Stimulated activated CD8-positive, alpha-beta memory T cell treated with anti-CD3 and anti-CD28 coated beads, Interleukin-12 subunit alpha, Interleukin-12 subunit beta, amount 100 ng/mL, for 24 hours (primary cell): Measurements from ENCODE around the gene SENP8.

Experiments
- DNase-seq: peaks from one replicate; pipeline ENCODE4 v3.0.0-alpha.2; 2020; ENCODE audit errors: extremely low read depth

SENP8 gene

DNA sequence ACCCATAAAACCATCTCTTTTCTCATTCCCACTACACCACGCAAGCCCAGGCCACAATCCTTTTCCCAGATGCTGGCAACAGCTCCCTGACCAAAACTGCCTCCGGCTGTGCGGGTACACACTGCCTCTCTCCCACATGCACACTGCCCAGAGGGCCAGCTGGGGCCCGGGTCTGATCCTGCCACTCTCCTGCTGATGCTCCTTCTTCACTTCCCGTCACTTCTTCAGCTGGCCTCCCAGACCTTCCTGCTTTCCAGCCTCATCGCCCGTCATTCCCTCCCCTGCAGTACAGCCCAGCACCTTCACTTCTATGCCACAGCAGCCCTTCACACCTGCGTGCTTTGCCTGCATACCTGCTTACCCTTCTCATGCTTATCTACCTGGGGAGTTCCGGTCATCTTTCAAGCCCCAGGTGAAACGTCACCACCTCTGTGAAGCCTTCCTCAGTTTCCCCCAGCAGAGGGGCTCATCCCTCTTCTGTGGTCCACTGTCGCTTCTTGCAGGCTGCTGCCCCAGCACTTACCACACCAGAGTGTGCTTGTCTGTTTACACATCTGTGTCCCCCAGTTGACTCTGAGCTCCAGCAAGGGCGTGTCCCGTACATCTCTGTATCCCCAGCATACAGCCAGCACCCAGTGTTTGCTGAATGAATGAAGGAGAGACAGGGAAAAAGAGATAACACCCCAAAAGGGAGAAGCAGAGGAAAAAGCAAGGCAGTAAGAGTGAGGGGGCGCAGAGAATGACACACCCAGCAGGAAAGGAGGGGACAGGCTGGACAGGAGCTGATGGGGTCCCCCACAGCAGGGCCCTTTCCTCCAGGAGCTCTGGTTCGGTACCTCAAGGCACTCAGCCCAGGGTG lies 57.2 kb downstream of the SENP8 start:
- DNase-seq: no peak

DNA sequence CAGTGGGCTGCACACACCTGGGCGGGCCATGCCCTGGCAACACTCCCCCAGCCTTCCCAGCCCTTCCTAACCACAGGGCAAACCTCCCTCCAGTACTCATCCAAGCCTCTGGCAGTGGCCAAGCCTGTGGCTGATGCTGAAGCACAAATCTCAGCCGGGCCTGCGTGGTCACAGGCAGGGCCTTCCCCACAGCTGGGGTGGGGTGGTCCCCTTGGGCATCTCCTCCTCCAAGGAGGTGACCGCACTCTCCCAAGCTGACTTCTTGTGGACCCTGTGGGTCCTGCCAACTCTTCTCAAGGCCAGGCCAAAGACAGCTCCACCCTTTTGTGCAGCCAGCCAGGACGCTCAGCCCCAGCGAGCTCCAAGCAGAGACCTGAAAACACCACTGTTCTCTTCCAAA lies 58.0 kb downstream of the SENP8 start:
- DNase-seq: no peak

DNA sequence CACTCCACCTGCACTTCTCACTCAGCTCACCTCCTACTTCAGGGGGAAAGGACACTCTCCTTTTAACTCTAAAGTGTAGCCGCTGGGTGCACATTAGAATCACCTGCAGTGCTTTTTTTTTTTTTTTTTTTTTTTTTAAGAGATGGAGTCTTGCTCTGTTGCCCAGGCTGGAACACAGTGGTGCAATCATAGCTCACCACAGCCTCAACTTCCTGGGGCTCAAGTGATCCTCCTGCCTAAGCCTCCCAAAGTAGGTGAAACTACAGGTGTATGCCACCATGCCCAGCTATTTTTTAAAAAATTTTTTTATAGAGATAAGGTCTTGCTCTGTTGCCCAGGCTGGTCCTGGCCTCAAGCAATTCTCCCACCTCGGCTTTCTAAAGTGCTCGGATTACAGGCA lies 58.5 kb downstream of the SENP8 start:
- no peak for DNase-seq

DNA sequence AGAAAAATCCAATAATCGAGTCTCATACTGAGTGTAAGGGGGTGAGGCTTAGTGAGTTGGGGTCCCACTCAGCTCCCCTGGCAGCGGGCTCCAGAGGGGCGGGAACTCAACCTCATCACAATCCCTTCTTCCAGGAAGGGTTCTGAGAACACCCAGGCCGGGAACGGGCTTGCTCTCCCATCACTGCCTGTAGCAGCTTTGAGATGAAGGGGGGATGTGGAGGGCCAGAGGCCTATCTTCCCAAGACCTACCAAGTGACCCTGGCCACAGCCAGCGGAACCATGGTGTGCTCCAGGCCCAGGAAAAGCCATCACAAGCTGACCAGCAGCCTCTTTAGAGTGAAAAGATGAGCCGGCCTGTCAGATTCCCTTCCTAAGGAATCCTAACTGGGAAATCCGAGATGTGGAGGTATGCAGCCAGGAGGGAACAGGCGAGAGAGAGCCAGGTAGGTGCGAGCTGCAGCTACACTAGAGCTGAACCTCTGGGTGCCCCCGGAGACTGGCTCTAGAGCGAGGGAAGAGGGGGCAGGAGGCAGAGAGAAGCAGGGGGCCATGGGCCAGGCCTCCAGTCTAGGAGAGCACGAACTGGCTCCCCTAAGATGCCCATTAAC lies 60.9 kb downstream of the SENP8 start:
- no peak for DNase-seq

DNA sequence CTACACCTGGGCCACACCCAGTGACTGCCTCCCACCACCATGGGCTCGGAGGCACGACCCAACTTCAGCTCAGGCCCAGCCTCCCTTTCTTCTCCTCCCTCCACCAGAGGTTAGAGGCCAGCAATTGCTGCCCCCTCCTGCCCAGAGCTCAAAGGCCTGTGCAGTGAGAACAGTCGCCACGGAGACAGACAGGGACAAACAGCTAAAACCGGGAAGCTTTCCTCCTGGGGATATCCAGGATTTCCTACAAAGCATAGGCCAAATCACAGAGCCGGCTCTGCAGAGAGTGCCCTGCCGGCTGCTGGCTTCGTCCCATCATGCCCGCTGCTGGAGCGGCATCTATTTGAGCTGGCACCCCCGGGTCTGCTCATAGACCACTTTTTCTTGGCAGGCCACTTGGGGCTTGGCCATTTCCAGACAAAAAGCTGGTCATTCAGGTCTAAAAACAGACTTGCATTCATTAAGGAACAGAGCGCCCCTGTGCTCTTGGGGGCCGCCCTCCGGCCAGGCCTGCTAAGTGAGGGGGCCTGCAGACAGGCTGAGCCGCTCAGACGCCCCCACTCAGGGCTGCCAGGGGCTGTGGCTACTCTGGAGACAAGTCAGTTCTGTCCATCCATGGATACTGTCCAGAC lies 61.9 kb downstream of the SENP8 start:
- no peak for DNase-seq

DNA sequence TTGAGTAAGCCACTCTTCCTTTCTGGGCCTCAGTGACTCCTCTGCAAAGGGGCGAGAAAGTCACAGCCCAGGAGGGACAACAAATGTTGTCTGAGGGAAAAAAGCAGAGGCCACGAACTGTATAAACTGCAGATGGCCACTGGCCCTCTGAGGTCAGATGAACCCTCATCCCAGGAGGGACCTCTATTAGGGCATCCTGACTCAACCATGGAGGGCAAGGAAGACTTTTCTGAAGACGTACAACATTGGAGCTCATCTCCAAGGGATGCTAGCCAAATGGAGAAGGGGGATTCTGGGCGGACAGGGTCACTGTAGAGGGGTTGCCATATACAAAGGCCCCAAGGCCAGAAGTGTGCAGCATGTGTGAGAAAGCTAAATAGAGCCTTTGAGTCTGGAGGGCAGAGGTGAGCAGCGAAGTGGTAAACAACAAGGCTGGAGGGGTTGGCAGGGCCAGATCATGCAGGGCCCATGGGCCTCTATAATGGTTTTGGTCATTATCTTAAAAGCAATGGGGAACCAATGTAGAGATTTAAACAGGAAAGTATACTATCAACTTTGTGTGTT lies 62.6 kb downstream of the SENP8 start:
- no peak for DNase-seq

DNA sequence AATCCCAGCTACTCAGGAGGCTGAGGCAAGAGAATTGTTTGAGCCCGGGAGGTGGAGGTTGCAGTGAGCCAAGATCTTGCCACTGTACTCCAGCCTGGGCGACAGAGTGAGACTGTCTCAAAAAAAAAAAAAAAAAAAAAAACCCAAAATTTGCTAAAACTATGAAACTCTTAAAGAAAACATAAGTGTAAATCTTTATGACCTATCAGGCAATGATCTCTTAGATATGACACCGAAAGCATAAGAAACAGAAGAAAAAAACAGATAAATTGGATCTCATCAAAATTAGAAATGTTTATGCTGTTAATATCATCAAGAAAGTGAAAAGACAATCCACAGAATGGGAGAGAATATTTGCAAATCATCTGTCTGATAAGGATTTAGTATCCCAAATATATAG lies 64.0 kb downstream of the SENP8 start:
- no peak for DNase-seq

DNA sequence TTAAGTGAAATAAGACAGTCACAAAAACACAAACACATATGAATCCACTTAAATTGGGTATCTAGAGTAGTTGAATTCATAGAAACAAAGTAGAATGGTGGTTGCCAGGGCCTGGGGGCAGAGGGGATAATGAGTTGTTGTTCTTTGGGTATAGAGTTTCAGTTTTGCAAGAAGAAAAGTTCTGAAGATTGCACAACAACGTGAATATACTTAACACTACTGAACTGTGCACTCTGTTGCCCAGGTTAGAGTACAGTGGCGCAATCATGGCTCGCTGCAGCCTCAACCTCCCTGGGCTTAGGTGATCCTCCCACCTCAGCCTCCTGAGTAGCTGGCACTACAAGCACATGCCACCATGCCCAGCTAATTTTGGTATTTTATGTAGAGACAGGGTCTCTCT lies 64.5 kb downstream of the SENP8 start:
- DNase-seq: no peak

DNA sequence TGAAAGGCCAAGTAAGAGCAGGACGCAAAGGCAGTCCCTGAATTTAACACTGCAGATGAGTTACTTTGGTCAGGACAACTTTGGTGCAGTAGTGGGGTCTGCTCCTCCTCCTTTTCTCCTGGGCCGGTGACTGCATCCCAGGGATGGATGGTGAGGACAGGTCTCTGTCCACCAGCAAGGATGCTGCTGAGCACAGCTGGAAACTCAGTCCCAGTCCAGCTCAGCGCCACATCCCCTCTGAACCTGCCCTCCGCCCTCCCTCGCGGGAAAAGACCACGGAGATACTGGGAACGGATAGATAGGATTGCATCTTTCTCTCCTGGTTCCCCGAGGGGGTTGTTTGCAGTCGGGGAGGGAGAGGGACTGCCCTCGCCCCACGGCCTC lies 65.6 kb downstream of the SENP8 start:
- no peak for DNase-seq

DNA sequence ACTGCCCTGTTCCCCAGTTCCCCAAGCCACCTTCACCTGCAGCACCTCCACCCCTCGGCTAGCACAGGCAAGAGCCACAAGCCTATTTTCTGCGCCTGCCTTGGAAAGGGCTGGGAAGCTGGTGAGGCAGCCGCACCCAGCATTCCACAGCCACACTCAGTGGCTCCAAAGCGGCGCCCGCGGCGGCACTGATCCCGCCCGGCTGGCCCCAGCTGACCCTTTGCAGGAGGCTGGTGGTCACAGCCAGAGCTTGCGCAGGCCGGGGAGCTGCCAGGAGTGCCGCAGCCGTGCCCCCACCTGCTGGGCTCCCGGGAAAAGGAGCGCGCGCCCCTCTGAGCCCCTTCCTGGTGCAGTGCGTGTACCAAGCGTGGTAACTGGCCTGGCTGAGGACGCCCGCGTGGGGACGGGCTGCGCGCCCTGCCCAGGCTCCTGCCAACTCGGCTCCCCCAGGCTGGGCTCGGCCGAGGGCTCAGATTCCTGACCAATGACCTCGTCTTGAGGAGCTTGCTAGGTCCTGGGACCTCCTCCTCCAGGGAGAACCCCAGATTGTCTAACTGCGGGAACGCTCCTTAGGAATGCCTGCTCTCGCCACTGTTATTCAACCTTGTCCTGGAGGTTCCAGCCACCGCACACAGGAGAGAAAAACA lies 66.1 kb downstream of the SENP8 start:
- DNase-seq: no peak

DNA sequence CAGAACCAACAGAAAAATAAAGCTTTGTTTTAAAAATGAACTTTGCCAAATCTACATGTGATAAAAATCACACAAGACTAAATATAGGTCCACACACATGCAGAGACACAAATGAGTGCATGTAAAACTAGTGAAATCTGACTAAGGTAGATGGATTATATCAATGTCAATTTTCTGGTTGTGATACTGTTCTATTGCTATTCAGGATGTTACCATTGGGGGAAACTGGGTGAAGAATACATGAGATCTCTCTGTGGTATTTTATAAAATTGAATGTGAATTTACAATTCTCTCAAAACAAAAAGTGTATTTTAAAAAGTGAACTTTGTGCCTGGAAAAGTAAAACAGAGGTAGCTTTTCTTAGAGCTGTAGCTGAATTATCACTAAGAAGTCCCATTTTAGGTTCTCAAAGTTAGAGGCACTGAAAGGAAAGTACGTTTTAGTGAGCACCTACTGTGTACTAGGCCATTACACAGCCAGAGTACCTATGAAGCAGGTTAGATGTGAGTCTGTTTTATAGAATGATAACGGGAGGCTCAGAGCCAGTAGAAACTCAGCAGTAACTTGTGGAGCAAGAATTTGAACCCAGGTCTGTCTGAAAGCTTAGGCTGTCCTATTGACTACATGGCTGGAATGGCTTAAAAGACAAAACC lies 71.2 kb downstream of the SENP8 start:
- no peak for DNase-seq

DNA sequence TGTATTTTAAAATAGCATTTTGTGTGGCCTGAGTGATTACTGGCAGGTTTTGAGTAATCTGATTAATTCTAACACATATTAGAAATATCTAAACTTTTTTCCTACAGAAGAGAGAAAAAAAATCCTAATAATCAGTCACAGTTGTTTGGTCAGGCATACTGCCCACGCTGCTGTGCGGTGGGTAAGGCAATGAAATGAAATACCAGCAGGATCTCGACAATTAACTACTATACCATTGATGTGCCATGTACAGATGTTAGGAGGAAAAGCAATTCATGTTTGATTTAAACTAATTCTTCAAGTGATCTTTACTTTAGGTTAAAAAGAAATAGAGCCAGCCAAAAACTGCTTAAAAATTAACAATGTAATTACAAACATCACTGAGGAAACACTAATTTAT lies 74.2 kb downstream of the SENP8 start:
- no peak for DNase-seq
